ENCODE measurements around the gene POLRMT. TPM values are rescaled to one million over a fixed set of nuclear protein-coding genes. Genes with fewer than 3 reads are reported as not detected.
A peak's percentile ranks its signal among the peaks of the same experiment; 100 is the strongest.

Gene POLRMT
- total RNA-seq, 1 donor from 2014 or later = 35.5 TPM

DNA sequence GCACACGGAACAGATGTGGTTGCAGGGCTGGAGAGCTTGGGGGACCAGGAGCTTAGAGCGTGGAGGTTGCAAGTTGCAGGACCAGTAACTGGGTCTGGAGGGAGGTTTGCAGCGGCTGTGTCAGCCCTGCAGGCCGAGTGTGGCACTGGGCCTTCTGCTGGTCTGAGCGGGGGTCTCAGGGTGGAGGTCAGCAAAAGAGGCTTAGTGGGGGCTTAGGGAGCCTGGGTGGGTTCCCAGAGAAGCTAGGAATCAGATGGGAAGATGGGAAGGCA lies 49.4 kb downstream of the POLRMT start:
- TF ChIP-seq, protein P1, sequence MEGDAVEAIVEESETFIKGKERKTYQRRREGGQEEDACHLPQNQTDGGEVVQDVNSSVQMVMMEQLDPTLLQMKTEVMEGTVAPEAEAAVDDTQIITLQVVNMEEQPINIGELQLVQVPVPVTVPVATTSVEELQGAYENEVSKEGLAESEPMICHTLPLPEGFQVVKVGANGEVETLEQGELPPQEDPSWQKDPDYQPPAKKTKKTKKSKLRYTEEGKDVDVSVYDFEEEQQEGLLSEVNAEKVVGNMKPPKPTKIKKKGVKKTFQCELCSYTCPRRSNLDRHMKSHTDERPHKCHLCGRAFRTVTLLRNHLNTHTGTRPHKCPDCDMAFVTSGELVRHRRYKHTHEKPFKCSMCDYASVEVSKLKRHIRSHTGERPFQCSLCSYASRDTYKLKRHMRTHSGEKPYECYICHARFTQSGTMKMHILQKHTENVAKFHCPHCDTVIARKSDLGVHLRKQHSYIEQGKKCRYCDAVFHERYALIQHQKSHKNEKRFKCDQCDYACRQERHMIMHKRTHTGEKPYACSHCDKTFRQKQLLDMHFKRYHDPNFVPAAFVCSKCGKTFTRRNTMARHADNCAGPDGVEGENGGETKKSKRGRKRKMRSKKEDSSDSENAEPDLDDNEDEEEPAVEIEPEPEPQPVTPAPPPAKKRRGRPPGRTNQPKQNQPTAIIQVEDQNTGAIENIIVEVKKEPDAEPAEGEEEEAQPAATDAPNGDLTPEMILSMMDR (IDR thresholded peaks at IDR 0.05) = no peak
- H3K36me3 Mint-ChIP-seq (ENCODE audit: low read depth) = no peaks in the 10 kb centered on the region
- H3K4me1 Mint-ChIP-seq (ENCODE audit: low read depth) = peaks cover 5% of the 10 kb centered on the region
- no peak for DNase-seq (ENCODE audit: low spot score)
- no peak overlapping the region for H3K4me3 Mint-ChIP-seq (ENCODE audit: unreplicated experiment)
- H3K27ac Mint-ChIP-seq (ENCODE audit: unreplicated experiment) = peak overlapping the region; percentile 59
- H3K9me3 Mint-ChIP-seq (ENCODE audit: low read depth) = no peaks in the 10 kb centered on the region
- no peaks in the 10 kb centered on the region for H3K27me3 Mint-ChIP-seq (ENCODE audit: low read depth)

DNA sequence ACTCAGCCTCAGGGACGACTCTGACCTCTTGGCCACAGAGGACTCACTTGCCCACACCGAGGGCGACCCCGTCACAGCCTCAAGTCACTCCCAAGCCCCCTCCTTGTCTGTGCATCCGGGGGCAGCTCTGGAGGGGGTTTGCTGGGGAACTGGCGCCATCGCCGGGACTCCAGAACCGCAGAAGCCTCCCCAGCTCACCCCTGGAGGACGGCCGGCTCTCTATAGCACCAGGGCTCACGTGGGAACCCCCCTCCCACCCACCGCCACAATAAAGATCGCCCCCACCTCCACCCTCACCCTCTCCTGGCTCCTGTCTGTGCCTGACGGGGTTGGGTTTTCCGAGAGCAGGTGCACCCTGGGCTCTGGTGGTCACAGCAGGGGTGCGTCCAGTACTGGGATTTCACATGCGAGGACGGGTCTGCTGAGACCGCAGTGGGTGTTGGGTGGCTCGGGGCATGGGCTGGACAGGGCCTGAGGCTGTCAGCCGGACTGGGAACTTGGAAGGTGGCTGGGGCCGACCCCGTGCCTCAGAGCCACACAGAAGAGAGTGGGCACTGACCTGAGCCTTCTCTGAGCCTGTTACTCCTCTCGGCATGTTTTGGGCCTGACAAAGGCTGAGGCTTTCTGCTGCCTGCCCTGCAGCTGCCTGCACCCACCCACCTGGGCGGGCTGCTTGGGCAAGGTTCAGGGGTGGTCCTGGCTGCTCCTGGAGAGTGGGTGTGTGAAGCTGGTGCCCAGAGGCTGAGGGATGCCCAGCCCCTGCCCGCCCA lies 50.0 kb downstream of the POLRMT start:
- no peaks in the 10 kb centered on the region for H3K9me3 Mint-ChIP-seq (ENCODE audit: low read depth)
- H3K27ac Mint-ChIP-seq (ENCODE audit: unreplicated experiment) = no peak overlapping the region
- no peaks in the 10 kb centered on the region for H3K27me3 Mint-ChIP-seq (ENCODE audit: low read depth)
- H3K4me1 Mint-ChIP-seq (ENCODE audit: low read depth) = peaks cover 5% of the 10 kb centered on the region
- H3K4me3 Mint-ChIP-seq (ENCODE audit: unreplicated experiment) = no peak overlapping the region
- DNase-seq (ENCODE audit: low spot score) = no peak
- TF ChIP-seq, protein P1 (IDR thresholded peaks at IDR 0.05) = no peak
- H3K36me3 Mint-ChIP-seq (ENCODE audit: low read depth) = no peaks in the 10 kb centered on the region

DNA sequence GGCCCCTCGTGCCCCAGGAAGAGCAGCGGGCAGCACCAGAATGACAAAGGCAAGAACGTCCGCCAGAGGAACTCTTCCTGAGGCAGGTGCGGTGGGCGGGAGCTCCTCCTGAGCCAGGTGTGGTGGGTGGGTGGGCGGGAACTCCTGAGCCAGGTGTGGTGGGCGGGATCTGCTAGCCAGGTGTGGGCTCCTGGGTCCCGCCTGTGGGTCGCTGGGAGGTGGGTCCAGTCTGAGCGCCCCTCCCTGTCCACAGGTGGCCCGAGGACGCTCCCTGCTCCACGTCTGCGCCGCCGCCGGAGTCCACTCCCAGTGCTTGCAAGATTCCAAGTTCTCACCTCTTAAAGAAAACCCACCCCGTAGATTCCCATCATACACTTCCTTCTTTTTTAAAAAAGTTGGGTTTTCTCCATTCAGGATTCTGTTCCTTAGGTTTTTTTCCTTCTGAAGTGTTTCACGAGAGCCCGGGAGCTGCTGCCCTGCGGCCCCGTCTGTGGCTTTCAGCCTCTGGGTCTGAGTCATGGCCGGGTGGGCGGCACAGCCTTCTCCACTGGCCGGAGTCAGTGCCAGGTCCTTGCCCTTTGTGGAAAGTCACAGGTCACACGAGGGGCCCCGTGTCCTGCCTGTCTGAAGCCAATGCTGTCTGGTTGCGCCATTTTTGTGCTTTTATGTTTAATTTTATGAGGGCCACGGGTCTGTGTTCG lies 50.7 kb downstream of the POLRMT start:
- no peaks in the 10 kb centered on the region for H3K36me3 Mint-ChIP-seq (ENCODE audit: low read depth)
- TF ChIP-seq, protein P1 (IDR thresholded peaks at IDR 0.05) = no peak
- no peak overlapping the region for H3K27ac Mint-ChIP-seq (ENCODE audit: unreplicated experiment)
- H3K9me3 Mint-ChIP-seq (ENCODE audit: low read depth) = no peaks in the 10 kb centered on the region
- H3K4me3 Mint-ChIP-seq (ENCODE audit: unreplicated experiment) = no peak overlapping the region
- H3K27me3 Mint-ChIP-seq (ENCODE audit: low read depth) = no peaks in the 10 kb centered on the region
- DNase-seq (ENCODE audit: low spot score) = no peak
- H3K4me1 Mint-ChIP-seq (ENCODE audit: low read depth) = no peaks in the 10 kb centered on the region

DNA sequence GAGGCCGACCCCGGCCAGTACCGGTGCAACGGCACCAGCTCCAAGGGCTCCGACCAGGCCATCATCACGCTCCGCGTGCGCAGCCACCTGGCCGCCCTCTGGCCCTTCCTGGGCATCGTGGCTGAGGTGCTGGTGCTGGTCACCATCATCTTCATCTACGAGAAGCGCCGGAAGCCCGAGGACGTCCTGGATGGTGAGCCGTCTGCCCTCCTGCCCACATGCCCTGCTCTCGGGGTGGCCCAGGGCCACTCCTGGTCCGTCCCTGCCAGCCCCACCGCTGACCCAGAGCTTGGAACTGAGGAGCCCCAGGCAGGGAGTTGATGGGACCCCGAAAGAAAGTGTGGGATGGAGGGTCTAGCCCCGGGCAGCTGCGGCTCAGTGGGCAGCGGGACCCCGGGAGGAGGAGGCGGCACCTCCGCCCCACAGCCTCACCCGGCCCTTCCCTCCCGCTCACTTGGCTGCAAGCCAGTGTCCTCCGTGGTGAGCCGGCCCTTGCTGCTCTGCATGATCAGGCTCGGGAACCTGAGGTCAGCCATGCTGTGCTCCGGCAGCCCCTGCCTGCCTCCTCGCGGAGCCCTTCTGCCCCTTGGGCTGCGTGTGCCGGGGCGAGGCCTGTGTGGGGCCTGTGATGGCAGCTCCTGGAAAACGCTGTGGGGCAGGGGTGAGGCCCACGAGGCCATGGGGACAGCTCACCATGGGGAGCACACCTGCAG lies 51.8 kb downstream of the POLRMT start:
- no peak overlapping the region for H3K4me3 Mint-ChIP-seq (ENCODE audit: unreplicated experiment)
- no peaks in the 10 kb centered on the region for H3K27me3 Mint-ChIP-seq (ENCODE audit: low read depth)
- no peak overlapping the region for H3K27ac Mint-ChIP-seq (ENCODE audit: unreplicated experiment)

More for the DNA sequence above, 51.8 kb downstream of the POLRMT start:
- peak; percentile 93 for DNase-seq (ENCODE audit: low spot score)
- TF ChIP-seq, protein P1 (IDR thresholded peaks at IDR 0.05) = no peak
- H3K36me3 Mint-ChIP-seq (ENCODE audit: low read depth) = no peaks in the 10 kb centered on the region
- H3K4me1 Mint-ChIP-seq (ENCODE audit: low read depth) = peaks cover 6% of the 10 kb centered on the region
- H3K9me3 Mint-ChIP-seq (ENCODE audit: low read depth) = no peaks in the 10 kb centered on the region

Data from chondrocyte (in vitro differentiated cells).